GM18505 (cell line): ENCODE data around the gene ICAM2.
A peak's percentile ranks its signal among the peaks of the same experiment; 100 is the strongest.

ENCODE experiments used
- ATAC-seq: cut with Tn5 transposase; IDR thresholded peaks from one replicate; pipeline ENCODE4 v1.9.1; 2021; ENCODE audit not compliant: unreplicated experiment
- POLR2A ChIP-seq: IDR thresholded peaks from 4 replicates; pipeline ENCODE4 v1.6.1; 2011; ENCODE audit warnings: borderline replicate concordance; ENCODE audit not compliant: insufficient read depth, insufficient read length; ENCODE audit errors: extremely low read depth

The ICAM2 gene

DNA sequence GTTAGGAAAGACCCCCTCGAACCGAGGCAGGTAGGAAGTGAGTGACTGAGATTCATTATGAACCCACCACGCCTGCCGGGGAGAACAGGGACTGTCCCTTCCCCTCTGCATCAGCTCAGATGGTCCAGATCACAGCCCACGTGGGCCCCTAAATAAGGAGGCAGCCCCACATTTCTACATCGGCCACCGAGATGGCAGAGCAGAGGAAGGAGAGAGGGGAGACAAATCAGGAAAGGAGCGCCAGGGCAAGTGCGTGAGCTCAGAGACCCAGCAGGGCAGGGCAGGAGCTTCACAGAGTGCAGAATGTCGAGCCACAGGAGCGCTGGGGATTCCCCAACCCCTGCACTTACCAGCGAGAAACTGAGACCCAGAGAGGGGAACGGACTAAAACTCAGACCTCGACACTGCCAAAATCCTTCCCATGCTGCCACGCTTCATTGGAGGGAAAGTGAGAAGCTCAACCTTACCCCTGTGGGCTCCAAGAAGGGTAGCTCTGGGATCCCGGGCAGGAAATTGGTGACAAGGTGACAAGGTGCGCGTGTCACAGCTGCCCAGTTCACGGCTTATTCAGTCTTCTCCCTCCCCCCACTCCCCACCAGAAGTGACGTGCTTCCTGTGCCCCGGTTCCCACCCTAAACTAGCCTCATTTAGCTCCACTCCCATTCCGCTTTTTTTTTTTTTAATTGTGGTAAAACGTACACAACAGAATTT is at the start of gene ICAM2:
Gene ICAM2 (minus strand): TSS at position 578 of the 711 bp plus-strand sequence. CDS start 13,942 bp downstream, outside the sequence.
- ATAC-seq, result peak; percentile 56
- TF ChIP-seq POLR2A, result peak; percentile 81

DNA sequence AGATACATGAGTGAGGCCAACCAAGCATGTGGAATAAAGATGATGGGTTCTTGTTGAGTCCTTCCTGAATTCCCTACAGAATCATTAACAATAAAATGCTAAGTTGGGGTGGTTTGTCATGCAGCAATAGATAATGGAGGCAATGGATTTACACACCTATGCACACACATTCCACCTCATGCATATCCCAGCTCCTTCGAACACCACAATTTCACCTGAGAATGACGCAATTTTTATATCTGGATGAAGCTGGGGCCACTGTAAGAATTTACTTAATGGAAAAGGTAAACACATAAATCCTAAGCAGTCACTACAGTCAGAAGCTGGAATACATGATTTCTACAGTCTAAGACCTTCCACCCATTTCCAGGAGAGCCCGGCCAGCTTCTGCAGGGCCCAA is 49.8 kb upstream of the ICAM2 start:
- no peak for ATAC-seq

DNA sequence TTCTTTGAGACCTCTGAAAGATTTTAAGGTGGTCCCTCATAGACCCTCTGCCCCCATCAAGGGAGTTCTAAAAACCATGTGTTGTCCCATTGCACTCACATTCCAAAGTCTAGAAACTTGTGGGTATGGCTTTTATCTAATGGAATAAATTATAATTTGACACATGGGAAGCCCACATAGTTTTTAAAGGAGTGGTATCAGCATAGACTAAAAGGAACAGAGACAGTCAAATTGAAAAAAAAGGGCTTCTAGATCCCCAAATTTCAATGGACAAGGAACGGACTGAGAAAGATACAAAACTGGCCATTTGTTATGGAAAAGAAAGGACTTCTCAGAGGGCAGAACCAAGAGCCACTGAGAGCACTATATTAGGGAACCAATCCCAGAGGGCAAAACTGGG is 48.7 kb upstream of the ICAM2 start:
- no peak for TF ChIP-seq POLR2A
- ATAC-seq, result no peak

More for the DNA sequence above, 49.8 kb upstream of the ICAM2 start:
- TF ChIP-seq POLR2A, result no peak

DNA sequence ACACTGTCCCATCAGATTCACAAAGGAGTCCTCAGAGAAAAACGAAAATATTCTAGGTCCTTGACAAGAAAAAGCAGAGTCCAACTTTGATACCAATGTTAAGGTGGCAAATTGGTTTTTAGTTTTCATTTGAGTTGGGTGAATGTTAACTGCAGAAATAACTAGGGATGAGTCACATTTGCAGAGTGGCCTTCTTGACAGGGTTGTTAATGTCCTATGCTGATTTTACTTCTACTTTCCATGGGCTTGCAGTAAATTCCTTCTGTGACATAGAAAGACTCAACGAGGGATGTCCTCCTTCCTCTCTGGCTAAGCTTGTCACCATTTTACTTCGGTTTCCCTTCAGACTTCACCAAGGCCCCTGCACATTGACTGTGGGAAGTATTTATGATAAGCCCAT is 47.2 kb upstream of the ICAM2 start:
- ATAC-seq, result no peak
- TF ChIP-seq POLR2A, result no peak

DNA sequence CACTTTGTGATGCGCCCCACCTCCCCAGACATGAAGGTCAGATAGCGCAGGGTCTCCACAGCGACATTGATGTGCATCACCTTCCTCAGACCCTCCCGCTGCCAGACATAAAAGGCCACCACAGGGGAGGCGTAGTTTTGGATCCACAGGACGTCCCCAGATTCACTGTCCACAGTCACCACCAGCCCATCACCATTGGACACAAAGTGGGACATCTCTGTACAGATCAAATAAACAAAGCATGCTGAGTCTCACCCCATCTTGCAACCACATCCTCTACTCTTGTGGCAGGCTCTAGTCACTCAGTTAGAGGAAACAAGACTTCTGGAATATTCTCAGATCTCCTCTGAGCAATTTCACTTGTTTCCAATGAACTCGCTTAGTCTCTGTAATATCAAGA is 46.3 kb upstream of the ICAM2 start:
- no peak for TF ChIP-seq POLR2A
- ATAC-seq, result no peak

DNA sequence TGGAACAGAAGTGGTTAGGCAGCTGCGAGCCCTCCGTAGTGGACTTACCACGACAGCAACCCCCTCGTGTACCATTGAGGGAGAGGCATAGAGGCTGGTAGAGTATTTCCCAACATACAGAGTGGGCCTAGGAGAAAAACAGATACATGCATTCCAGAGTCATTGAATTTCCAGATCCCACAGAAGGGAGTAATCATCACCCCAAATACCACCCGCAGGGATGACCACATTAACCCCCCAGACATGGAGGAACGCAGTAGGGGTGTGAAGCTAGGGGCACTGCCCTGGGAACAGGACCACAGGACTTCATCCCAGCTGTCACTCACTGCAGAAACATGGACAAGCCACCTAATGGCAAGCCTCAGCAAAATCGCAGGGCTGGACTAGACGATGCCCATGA is 44.7 kb upstream of the ICAM2 start:
- no peak for TF ChIP-seq POLR2A
- no peak for ATAC-seq

DNA sequence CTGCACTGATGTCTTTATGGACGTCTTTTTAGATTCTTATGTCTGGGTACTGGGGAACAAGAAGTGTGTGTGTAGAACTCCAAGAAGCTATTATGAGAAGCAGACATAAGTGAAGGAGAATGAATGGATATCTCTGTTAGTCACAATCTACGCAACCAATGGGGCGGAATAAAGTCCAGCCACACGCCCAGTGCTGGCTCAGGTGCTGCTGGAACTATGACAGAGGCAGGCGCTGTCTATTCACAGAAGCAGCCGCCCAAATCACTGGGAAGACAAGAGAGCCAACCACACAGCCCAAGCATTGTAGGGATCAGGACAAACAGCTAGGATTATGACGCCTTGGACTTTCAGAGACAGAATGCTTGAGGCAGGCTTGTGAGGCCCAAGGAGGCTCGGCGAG is 43.9 kb upstream of the ICAM2 start:
- ATAC-seq, result no peak

DNA sequence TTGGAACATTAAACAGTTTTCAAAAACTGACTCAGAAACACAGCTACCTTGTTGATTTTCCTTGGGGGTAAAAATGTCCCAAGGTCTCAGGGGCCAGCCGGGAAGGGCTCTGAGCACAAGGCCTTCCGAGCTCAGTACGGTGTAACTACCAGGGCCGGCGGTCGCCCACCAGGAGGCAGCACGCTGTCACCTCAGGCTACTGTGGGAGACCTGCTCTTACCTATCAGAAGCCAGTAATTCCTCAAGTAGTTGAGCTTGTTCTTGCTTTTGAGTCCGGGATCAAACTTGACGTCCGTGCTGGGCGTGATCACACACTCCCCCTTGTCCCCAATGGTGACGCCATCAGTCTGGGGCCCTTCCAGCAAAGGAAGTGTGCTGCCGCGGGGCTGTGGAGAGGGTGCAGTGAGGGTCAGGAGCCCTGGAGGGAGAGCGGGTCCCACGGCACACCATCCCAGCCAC is 43.4 kb upstream of the ICAM2 start:
- no peak for TF ChIP-seq POLR2A
- ATAC-seq, result no peak

More for the DNA sequence above, 43.9 kb upstream of the ICAM2 start:
- no peak for TF ChIP-seq POLR2A

DNA sequence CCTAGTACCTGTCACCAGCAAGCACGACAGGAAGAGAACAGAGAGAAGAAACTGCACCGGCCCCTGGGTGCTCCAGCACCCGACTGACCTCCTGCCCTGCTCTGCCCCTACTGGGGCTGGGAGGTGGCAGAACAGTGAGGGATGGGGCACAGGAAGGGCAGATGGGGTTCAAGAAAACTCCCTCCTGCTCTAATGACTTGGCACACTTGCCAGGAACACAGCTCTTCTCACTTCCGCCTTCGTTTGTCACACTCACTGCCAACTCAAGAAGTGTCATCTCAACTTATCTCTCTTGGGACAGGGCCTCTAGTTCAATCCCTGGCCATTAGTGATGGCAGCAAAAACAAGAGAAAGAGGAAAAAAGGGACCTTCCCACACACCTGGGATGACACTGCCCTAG is 42.7 kb upstream of the ICAM2 start:
- TF ChIP-seq POLR2A, result no peak
- ATAC-seq, result no peak

DNA sequence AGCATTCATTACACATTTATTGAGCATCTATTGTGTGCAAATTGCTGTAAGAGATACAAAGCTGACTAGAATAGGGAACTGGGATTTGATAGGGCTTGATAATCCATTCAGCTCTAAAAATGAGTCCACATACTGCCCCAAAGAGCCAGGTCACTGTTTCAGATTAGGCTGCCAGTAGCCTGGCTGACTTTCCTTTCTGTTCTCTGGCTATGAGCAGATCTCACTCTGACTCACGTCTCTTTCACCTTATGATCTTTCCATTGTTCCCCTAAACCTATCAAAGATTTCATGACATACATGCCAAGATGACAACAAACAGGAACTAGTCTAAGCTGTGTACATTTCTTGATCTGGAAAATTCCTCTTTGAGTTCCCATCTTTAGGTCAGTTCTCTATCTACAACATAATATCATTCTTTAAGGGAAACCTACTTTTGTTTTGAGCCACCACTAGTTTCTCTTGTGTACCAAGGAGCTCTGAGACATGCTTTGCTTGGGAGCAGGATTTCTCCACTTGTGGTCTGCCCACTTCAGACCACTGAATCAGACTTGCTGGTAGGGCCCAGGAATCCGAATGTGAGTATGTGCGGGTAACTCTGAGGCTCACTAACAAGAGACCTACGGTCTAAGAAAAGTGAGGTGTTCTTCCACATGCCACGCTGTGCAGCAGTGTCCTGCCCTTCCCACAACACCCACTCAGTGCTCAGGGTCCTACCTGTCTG is 40.9 kb upstream of the ICAM2 start:
- ATAC-seq, result no peak
- no peak for TF ChIP-seq POLR2A

DNA sequence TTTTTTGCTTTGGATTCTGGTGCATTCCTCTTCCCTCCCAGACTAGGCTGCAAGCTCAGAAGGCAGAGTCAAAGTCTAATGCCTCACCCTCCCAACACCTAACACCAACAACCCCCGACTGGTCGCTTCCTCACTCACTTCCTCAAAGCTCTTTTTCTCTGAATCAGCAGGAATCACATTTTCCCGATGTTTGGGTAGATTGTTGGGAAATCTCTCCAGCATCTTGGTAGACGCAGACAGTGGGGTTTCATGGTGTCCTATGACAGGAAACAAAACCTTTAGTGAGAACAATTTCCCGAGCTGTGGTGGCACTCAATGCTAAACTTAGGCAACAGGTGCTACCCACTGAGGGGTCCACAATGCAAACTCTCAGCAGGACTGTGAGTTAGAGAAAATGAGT is 39.9 kb upstream of the ICAM2 start:
- ATAC-seq, result no peak
- no peak for TF ChIP-seq POLR2A

DNA sequence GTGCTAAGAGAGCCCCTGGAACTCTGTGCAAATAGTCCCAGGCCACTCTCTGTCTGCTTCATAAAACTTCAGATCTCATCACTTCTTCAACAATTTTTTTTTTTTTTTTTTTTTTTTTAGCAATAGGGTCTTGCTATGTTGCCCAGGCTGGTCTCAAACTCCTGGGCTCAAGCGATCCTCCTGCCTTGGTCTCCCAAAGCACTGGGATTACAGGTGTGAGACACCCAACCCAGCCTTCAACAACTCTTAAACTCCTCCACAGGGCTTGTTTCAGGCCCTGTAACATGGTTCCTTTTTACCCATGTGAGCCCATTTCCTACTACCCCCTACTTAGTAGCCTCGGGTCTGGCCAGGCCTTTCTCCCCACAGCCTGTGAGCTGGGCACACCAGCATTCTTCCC is 39.3 kb upstream of the ICAM2 start:
- no peak for ATAC-seq
- TF ChIP-seq POLR2A, result no peak

DNA sequence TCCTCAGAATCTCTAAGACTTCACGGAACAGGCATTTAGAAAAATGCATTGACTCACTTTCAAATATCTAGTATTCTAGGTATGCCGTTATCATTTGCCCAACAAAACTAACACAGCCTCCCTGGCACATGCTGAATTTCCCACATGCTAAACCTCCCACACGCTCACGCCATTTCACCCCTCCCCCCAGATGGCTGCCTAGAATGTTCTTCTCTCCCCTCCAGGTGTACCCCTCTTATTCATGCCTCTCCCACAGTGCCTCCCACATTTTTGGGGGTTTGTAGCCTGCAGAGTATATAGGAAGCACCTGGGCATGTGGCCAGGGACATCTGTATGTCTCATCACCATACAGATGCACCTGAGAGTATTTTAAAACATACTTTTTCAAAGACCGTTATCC is 38.2 kb upstream of the ICAM2 start:
- no peak for ATAC-seq
- TF ChIP-seq POLR2A, result no peak

DNA sequence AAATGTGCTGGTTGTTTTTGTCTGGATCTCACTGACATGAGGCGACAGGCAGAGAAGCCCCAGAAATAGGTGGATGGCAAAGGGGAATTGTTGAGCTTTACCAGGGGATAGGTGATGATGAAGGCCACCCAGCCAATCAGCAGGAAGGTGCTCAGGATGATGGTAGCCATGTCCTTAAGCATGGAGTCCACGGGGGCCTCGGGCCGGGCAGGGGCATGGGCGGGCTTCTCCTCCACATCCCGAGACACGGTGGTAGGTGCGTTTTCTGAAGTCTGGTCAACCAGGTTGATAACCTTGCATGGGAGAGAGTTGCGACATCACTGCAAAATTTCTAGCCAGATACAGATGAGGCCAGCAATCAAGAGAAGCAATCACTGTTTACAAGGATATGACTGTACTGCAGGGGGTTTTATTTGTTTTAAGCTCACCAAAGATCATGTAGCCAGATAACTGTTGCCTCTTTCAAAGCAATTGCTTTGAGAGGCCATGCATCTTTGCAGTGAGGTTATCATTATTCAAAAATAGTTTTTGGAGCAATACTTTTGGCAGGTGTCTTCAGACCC is 37.3 kb upstream of the ICAM2 start:
- no peak for ATAC-seq
- no peak for TF ChIP-seq POLR2A

DNA sequence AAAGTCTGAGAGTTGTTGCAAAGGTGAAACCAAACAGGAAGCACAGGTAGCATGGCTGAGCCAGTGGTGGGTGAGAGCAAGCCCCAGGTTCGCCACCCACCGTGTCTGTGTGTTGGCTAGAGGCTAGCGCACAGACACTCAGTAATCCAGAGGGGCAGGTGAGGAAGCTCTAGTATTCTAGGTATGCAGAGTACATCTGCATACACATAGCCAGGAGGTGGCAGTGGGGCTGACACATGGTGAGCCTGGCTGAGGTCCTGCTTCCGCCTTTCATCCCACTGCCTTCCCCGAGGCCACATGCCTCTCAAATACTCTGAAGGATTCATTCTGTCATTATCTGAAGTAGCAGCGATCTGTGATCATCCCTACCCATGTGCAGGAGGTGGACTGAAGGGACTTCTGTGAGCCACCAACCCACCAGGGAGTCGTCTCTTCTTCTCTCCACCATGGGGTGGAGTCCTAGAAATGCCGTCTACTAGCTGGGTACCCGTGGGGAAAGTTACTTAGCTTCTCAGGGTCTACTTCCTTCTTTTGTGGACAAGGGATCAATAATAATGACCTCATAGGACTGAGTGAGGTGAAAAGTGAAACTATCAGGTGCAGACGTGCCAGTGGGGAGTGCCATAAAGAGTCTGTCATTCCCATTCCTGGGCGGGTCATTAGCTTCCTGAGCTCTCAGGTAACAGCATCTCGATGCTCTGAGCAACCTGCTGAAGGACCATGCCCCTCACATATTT is 36.0 kb upstream of the ICAM2 start:
- peak; percentile 54 for ATAC-seq
- peak; percentile 30 for TF ChIP-seq POLR2A
